HUES6 (cell line): ENCODE results near the gene BHLHE40.

ENCODE experiments used
- H3K27ac ChIP-seq: 2 replicates; pipeline ENCODE4 v1.7.0; 2013; ENCODE audit warnings: low read depth, mild to moderate bottlenecking, low read length, inconsistent platforms
- H3K27me3 ChIP-seq: 2 replicates; pipeline ENCODE4 v1.6.1; 2013; ENCODE audit warnings: low read length; ENCODE audit not compliant: control insufficient read depth, insufficient read depth
- H3K36me3 ChIP-seq: 2 replicates; pipeline ENCODE4 v1.6.1; 2013; ENCODE audit warnings: low read length; ENCODE audit not compliant: control insufficient read depth, insufficient read depth
- H3K4me1 ChIP-seq: 2 replicates; pipeline ENCODE4 v1.6.1; 2013; ENCODE audit warnings: low read length; ENCODE audit not compliant: control insufficient read depth, insufficient read depth
- H3K4me3 ChIP-seq: 2 replicates; pipeline ENCODE4 v1.5.1; 2013; ENCODE audit warnings: low read depth, low read length
- H3K9ac ChIP-seq: one replicate; pipeline ENCODE4 v1.6.1; 2013; ENCODE audit warnings: mild to moderate bottlenecking, low read length
- H3K9me3 ChIP-seq: 2 replicates; pipeline ENCODE4 v1.6.1; 2013; ENCODE audit warnings: low read depth, low read length; ENCODE audit not compliant: control insufficient read depth, insufficient read depth

BHLHE40 gene

GRCh38 chr3:4948395-4948794 lies 30.8 kb upstream of the BHLHE40 start:
- Histone ChIP-seq H3K9me3 (no peaks in the 10 kb centered on the region), H3K9ac (no peak overlapping the region), H3K36me3 (no peaks in the 10 kb centered on the region), H3K27me3 (no peaks in the 10 kb centered on the region), H3K4me3 (no peak overlapping the region), H3K27ac (no peak overlapping the region), H3K4me1 (no peaks in the 10 kb centered on the region)

GRCh38 chr3:4949004-4949403 lies 30.2 kb upstream of the BHLHE40 start:
- Histone ChIP-seq H3K4me1 (no peaks in the 10 kb centered on the region), H3K27me3 (no peaks in the 10 kb centered on the region), H3K27ac (no peak overlapping the region), H3K36me3 (no peaks in the 10 kb centered on the region), H3K9ac (no peak overlapping the region), H3K9me3 (no peaks in the 10 kb centered on the region), H3K4me3 (no peak overlapping the region)

- Histone ChIP-seq H3K4me3 (no peak overlapping the region), H3K4me1 (no peaks in the 10 kb centered on the region), H3K27ac (no peak overlapping the region), H3K36me3 (no peaks in the 10 kb centered on the region), H3K9ac (no peak overlapping the region), H3K9me3 (no peaks in the 10 kb centered on the region), H3K27me3 (no peaks in the 10 kb centered on the region)
Observed at GRCh38 chr3:4949659-4950058, 29.6 kb upstream of the BHLHE40 start.

GRCh38 chr3:4950351-4950784 lies 28.9 kb upstream of the BHLHE40 start:
- Histone ChIP-seq H3K27me3 (no peaks in the 10 kb centered on the region), H3K9me3 (no peaks in the 10 kb centered on the region), H3K4me1 (no peaks in the 10 kb centered on the region), H3K9ac (no peak overlapping the region), H3K36me3 (no peaks in the 10 kb centered on the region), H3K27ac (no peak overlapping the region), H3K4me3 (no peak overlapping the region)

- no peak overlapping the region for H3K4me3 ChIP-seq
- no peaks in the 10 kb centered on the region for H3K9me3 ChIP-seq
- no peaks in the 10 kb centered on the region for H3K36me3 ChIP-seq
- H3K9ac ChIP-seq, result no peak overlapping the region
- no peak overlapping the region for H3K27ac ChIP-seq
- H3K27me3 ChIP-seq, result no peaks in the 10 kb centered on the region
- no peaks in the 10 kb centered on the region for H3K4me1 ChIP-seq
Observed at GRCh38 chr3:4950948-4951347, 28.3 kb upstream of the BHLHE40 start.

- no peak overlapping the region for H3K27ac ChIP-seq
Observed at GRCh38 chr3:4953119-4953518, 26.1 kb upstream of the BHLHE40 start.

GRCh38 chr3:4954256-4955000 lies 24.8 kb upstream of the BHLHE40 start:
- Histone ChIP-seq H3K4me1 (no peaks in the 10 kb centered on the region), H3K27me3 (no peaks in the 10 kb centered on the region), H3K27ac (no peak overlapping the region), H3K4me3 (no peak overlapping the region), H3K36me3 (no peaks in the 10 kb centered on the region), H3K9ac (no peak overlapping the region), H3K9me3 (peaks cover 6% of the 10 kb centered on the region; the same call in 1 of the 2 replicates)

More at GRCh38 chr3:4953119-4953518, 26.1 kb upstream of the BHLHE40 start:
- no peaks in the 10 kb centered on the region for H3K27me3 ChIP-seq
- H3K4me3 ChIP-seq, result no peak overlapping the region
- H3K4me1 ChIP-seq, result no peaks in the 10 kb centered on the region
- no peaks in the 10 kb centered on the region for H3K9me3 ChIP-seq
- H3K36me3 ChIP-seq, result no peaks in the 10 kb centered on the region
- no peak overlapping the region for H3K9ac ChIP-seq

- H3K27me3 ChIP-seq, result no peaks in the 10 kb centered on the region
- H3K36me3 ChIP-seq, result no peaks in the 10 kb centered on the region
- H3K9me3 ChIP-seq, result peaks cover 7% of the 10 kb centered on the region; the same call in 1 of the 2 replicates
- no peak overlapping the region for H3K4me3 ChIP-seq
- no peaks in the 10 kb centered on the region for H3K4me1 ChIP-seq
- H3K27ac ChIP-seq, result no peak overlapping the region
- H3K9ac ChIP-seq, result no peak overlapping the region
Observed at GRCh38 chr3:4956099-4956498, 23.1 kb upstream of the BHLHE40 start.

GRCh38 chr3:4956738-4957137 lies 22.5 kb upstream of the BHLHE40 start:
- no peak overlapping the region for H3K9ac ChIP-seq
- H3K27me3 ChIP-seq, result no peaks in the 10 kb centered on the region
- H3K4me3 ChIP-seq, result no peak overlapping the region
- H3K4me1 ChIP-seq, result no peaks in the 10 kb centered on the region
- H3K36me3 ChIP-seq, result no peaks in the 10 kb centered on the region
- peaks cover 7% of the 10 kb centered on the region; the same call in 1 of the 2 replicates for H3K9me3 ChIP-seq
- no peak overlapping the region for H3K27ac ChIP-seq

GRCh38 chr3:4957978-4958377 lies 21.3 kb upstream of the BHLHE40 start:
- Histone ChIP-seq H3K27ac (no peak overlapping the region), H3K4me1 (no peaks in the 10 kb centered on the region), H3K36me3 (no peaks in the 10 kb centered on the region), H3K9ac (no peak overlapping the region), H3K27me3 (no peaks in the 10 kb centered on the region), H3K4me3 (no peak overlapping the region), H3K9me3 (peaks cover 7% of the 10 kb centered on the region; the same call in 1 of the 2 replicates)

GRCh38 chr3:4959180-4959579 lies 20.1 kb upstream of the BHLHE40 start:
- no peak overlapping the region for H3K9ac ChIP-seq
- no peak overlapping the region for H3K4me3 ChIP-seq
- H3K9me3 ChIP-seq, result peaks cover 7% of the 10 kb centered on the region; the same call in 1 of the 2 replicates
- H3K36me3 ChIP-seq, result no peaks in the 10 kb centered on the region
- no peaks in the 10 kb centered on the region for H3K4me1 ChIP-seq
- H3K27ac ChIP-seq, result no peak overlapping the region
- no peaks in the 10 kb centered on the region for H3K27me3 ChIP-seq
